NT2/D1 (cell line): ENCODE measurements around the gene NAV2.

ENCODE experiments used
- SUZ12 ChIP-seq: IDR thresholded peaks from 2 replicates; pipeline ENCODE4 v1.6.1; 2011; ENCODE audit not compliant: insufficient read length, insufficient read depth; ENCODE audit errors: extremely low read depth
- YY1 ChIP-seq: IDR thresholded peaks from 2 replicates; pipeline ENCODE4 v1.6.1; 2011; ENCODE audit not compliant: insufficient read length, insufficient read depth
- ZNF274 ChIP-seq: IDR thresholded peaks from 2 replicates; pipeline ENCODE4 v1.6.1; 2011; ENCODE audit warnings: mild to moderate bottlenecking, low read depth, low read length

DNA sequence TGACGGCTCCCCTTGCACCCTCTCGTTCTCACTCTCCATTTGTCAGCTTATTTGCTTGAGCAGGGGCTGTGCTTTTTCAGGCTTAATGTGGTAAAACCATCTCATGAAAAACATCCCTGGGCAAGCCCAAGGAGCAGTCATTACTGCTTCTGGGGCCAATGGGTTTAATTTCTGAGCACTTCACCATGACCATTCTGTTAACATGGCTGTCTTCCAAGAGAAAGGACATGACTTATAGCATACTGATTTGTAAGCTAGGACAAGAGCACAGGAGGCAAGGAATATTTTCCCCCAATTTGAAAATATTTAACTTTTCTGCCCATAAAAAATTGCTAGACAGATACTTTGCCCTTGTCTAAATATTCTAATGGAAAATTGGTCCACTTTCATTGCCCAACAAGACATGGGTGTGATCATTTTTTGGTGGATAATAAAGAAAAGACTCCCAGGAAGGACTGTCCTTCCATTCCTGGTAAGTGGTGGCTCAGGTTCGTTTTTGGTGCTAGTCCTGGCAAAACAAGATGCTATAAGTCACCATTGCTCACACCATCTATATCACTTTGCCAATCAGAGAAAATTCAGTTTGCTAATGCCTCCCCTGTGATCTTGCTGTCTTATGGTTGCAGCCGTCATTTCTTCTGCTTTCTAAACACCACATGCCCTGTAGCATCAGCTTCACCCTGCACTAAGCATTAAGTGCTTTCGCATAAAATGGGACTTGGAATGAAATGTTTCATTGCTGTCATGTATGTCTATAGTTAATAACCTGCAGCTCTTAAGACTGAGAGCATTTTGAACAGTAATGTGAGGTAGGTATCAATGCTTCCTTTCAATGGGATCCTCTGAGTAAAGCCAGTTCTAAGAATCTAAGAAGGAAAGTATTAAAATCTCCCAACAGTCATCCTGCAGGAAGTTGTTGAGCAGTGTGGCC, 339.1 kb downstream of the NAV2 start:
- no peak for TF ChIP-seq ZNF274
- TF ChIP-seq SUZ12, result no peak
- TF ChIP-seq YY1, result no peak
